CD4-positive, alpha-beta T cell treated with Interleukin-15 for 4 hours (primary cell): Measurements from ENCODE around the gene KCNIP4.

Source experiments
- DNase-seq: peaks from one replicate; pipeline ENCODE4 v3.0.0-alpha.2; 2020; ENCODE audit warnings: low spot score

The KCNIP4 gene

DNA sequence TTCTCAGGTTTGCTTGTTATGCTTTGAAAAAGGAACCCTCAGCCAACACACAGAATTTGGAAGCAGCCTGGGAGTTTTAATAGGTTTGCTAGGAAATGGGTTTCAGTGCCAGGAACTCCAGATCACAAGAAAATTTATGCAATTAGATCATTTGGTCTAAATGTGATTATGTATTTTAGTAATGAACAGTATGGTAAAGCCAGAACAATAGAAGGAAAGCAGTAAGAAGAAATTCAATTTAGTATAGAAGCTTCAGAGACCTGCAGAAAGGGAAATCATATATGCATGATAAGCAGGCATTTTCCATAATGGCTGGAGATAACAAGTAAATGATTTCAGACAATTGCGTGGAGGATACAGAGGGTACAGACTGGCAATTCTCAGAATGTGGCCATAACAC lies 184.7 kb downstream of the KCNIP4 start:
- no peak for DNase-seq

DNA sequence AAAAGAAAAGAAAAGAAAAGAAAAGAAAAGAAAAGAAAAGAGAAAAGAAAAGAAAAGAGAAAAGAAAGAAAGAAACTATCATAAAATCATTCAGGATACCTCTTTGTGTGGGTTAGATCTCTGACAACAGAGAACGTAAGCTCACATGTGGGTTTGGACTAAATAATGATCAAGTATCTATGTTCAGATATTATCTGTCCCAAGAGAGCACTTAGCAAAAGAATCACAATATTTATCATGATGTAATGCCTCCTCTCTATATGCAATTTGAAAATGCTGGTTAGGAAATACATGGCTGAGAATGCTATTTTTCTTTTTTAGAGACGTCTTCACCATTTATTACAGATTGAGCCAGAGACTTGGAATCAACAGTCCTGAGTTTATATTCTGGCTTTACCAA lies 191.3 kb downstream of the KCNIP4 start:
- no peak for DNase-seq

DNA sequence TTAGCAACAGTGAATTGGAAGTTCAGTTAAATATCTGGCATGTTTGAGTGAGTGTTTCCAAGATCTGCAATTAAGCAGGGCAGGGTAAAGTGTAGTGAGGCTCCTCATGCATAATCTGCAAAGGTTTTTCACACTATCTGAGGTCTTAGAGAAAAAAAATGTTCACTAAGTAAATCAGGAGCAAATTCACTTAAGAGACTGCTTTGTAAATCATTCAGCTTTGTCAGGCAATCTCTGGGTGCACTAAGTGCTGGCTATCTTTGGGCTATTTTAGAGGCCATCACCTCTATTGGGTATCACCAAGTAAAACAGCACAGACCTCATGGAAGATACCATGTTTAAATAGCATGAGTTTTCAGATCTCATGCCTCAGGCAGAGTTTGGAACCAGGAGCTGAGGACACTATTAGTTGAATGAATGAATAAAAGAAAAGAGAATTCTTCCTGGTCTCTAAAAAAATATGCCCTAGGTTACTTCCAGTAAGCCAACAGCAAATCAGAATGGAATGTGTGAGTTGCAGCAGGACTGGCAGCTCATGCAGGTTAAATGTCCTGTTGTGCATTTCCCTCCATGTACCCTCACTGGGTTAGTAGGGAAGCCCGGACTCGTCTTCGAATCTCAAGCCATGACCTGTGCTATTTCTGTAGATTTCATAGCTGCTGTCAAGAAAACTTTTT lies 195.3 kb downstream of the KCNIP4 start:
- DNase-seq, result no peak

DNA sequence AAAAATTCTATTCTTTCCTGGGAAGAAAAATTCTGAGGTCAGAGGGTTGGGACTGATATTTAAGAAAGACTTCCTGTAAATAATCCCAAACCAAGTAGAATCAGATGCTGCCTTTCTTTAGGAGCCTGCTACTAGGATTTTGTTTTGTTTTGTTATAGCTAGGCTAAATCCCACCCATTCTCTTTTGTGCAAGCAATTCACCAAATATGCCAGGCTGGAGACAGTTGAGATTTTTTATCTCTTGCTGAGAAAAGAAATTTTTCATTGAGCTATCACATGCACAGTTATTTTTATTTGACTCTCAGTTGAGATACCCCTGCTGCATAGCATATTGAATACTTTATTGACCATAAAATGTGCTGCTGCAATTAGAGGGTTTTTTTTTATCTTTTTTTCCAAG lies 196.0 kb downstream of the KCNIP4 start:
- no peak for DNase-seq

DNA sequence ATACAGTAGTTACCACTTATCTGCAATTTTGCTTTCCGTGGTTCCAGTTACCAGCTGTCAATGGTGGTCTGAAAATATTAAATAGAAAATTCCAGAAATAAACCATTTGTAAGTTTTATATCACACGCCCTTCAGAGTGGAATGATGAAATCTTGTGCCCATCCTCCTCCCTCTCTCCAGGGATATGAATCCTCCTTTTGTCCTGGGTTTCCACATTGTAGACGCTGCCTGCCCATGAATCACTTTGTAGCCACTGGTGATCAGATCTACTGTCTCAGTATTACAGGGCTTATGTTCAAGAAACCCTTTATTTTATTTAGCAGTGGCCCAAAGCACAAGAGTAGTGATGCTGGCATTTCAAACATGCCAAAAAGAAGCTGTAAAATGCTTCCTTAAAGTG lies 198.6 kb downstream of the KCNIP4 start:
- DNase-seq, result no peak

DNA sequence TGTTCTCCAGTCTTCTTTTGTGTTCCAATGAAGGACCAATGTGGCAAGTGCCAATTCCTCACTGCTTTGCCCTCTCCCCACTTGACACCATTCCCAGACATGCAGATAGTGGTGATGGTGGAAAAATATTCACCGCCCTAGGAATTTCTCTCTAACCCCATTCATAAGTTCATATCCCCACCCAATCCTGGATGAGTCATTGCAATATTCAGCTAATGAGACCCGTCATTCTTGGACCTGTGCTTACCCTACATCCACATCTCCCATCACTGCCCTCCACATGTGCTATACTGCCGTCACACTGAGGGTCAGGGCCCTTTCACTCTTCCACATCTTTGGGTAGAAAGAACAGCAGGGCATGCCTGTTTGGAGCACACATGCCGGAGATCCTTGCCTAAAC lies 199.2 kb downstream of the KCNIP4 start:
- no peak for DNase-seq

DNA sequence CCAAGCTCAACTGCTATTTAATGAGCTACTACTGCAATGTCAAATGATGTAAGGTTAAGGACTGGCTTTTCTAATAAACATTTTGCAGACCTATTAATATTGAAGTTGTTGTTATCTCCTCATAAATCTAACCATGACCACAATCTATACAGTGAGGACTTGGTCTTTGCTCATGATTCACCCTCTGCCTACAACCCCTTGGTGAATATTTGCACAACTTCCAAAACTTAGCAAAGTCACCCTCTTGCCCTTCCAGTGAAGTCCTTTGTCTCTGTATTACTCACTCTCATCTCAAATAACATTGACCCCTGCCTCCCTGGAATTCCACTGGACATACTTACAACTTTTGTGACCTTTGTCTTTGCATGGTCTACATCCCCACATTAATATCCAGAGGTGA lies 204.5 kb downstream of the KCNIP4 start:
- DNase-seq, result no peak

DNA sequence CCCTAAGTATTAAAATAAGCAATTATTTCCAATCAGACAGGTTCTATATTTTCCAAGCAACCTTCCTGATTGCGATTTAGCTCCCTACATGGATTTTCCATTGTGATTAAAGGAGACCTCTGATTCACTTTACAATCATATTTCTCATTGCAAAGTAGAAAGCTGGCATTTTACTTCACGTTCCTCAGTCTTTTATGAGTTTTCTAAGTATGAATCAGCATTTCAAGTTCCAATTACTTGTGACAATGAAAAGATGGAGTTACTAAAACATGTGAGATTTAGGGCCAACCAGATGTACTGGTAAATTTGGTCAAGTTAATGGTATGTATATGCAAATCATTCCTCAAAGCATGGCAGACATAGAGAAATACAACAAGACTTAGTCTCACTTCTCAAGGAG lies 206.2 kb downstream of the KCNIP4 start:
- DNase-seq, result no peak

DNA sequence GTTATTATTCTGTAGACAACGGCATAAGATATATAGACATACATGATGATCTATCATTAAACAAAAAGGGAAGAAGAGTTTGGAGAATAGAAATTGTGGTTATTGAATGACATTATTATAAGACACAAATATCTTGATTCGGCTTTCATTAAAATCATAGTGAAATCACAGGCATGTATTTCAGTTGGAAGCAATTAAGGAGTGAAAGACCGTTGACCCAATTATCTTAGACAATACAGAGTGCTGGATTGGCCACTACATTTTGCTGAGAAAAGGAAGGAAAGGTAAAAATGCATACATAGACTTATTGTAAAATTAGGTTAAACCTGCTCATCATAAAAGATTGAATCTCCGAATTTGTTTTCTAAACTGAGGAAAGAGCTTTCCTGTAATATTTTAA lies 209.8 kb downstream of the KCNIP4 start:
- DNase-seq, result no peak

DNA sequence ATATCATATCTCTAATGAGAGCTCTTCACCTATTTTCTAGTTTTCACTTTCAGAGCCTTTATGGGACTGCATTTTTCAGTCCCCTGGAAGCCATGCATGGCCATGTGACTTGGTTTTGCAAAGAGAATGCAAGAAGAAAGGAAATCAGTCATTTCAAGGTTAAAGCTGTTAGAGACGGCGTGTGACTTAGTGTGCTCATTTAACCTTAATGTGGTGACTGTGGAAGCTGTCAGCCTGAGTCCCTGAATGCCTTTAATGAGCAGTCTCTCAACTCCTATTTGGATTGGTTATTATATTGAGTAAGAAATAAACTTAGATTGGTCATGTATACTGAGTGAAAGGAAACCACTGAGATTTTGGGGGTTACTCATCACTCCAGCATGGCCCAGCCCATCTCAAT lies 212.7 kb downstream of the KCNIP4 start:
- DNase-seq, result no peak

DNA sequence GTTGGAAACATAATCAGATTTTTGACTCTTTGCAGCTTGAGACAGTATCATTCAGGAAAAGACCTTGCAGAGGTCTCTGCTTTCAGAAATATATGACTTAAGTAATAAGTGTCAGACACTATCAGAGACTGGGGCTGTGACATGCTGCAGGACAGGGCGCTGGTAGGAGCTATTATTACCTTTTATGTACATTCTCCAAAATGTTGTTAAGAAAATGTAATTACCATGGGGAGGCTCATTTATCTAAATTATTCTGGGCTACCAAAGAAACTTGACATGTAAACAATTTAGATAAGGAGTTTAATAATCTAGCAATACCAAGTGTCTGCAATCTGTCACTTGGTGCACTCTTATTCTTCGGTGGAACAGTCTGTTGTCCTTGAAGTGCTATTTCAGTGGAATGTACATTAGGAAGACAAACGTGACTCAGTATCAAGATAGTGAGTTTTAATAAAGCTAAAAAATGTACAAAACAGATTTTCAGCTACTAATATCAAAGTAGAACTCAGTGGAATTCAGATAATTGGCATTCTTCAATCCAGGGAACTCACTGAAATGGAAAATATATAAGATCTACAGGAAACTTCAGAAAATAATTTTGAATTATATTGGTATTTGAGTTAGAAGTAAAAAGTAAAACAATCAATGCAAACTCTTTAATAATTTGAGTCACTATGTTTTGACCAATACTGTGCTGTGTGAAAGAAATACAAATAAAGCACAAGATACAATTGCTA lies 214.5 kb downstream of the KCNIP4 start:
- DNase-seq, result no peak

DNA sequence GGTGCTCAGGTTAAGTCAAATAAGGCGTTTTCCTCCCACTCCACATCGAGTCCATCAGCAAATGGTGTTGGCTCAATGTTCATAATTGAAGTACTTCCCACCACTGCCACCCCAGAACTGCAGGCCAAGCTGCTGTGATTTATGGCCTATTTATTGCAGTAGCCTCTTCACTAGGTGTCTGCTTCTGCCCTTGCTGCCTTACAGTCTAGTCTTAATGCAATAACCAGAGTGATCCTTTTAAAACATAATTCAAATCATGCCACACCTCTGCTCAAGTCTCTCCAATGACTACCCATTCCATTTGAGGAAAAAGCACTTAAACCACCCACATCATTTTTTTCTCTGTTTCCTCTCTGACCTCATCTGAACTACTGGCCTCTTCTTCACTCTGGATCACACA lies 220.3 kb downstream of the KCNIP4 start:
- no peak for DNase-seq

DNA sequence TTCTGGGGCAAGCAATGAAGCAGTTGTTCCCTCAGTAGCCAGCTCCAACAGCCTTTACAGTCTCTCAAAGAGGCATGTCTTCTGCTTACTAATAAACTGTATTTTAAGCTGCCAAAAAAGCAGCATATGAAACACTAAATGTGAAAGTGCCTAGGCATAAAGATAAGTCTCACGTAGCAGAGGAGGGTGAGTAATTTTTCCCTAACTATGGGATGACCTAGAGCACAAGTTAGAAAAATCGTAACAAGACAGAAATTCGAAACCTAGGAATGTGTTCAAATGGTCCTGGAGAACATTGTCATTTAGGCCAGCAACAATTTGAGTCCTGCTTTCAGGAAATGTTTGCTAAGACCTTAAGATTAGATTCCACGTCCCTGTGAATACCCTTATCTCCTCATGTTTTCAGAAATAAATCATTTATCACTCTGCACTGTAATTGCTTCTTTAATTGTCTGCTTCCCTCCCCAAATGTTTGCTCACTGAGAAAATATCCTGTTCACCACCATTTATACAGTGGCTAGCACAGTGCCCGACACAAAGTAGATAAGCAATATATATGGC lies 222.2 kb downstream of the KCNIP4 start:
- no peak for DNase-seq

DNA sequence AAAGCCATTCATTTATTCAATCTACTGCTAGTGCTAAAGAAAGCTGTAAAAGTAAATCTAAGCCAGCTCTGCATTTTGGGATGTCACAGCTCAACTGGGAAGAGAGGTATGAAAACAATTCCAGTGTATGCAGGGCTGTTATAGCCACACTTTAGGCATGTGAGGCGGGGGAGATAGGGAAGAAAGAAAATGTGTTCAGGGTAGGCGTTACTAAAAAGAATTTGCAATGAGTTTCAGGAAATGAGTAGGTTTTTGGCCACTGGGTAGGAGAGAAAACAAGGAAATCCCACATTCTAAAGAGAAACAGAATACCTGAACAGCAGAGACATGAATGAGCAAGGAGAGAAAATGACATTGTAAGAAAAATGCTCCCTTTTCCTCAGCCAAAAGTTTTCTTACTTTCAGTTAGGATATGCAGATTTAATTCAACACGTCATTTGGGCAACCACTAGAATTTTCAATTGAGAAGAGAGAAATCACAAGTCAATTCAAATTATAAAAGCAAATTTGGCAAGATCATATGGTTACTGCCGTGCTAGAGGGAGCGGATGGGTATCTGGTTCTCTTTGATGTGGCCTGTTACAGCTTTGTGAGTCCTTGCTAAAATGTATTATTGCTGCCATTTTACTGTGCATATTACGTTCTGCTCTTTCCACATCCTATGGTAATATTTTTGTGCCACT lies 226.3 kb downstream of the KCNIP4 start:
- DNase-seq, result no peak

DNA sequence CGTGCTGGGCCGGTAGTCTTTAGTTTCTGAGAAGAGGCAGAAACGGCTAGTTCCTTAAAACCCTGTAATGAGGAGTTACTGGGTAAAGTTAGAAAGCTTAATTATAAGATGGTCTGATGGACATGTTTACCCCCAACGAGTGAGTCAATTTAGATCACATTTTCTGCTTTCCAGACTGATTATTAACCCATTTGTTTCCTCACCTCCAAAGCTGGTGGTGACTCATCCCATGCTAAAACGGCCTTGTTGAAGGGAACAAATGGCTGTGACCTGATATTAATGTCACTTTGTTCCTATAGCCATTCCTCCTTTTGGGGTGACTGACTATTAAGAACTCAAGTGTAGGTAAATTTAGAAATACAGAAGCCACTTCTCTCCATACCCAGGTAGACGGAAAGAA lies 232.0 kb downstream of the KCNIP4 start:
- no peak for DNase-seq

DNA sequence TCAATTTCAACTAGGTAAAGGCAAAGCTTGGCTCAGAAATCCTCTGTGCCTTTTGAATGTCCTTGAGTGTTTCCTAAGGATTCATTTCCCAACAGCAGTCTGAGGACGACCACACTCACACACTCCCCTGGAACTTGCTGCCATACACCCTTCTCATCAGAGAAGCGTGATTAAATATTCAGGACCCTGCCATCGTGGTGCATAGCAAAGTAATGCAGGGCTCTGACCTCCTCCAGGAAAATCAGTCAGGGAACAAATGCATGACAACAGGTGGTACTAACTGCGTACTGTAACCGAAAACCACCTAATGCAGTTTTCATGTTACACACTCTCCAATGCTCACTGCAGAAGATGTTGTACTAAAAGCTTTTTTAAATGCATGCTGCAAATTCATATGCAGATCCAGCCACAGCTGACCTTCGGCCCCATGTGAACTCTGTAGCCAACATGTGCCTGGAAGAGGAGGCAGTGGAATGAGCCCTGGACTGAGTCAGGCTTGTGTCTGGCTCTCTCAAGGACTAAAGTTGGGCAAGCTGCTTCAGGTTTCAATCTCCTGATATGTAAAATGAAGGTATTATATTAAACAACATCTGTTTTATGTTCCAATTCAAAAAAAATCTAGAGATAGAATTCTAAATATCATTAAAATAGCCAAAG lies 238.3 kb downstream of the KCNIP4 start:
- no peak for DNase-seq

DNA sequence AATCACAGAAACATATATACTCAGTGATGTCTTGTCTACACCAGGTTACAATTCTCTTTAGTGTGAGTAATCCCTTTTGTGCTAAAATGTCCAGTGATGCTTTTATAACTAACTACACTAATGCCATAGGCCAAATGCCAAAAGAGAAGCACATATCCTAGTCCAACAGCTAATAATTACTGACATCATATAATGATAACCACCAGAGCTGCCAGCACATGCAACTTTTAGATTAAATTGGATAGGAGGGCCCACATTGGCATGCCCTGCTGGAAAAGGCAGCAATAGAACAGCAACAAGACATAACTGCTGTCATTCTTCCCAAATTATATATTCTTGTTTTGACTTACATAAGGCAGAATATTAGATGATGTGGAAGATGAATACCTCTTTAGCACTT lies 238.8 kb downstream of the KCNIP4 start:
- no peak for DNase-seq

DNA sequence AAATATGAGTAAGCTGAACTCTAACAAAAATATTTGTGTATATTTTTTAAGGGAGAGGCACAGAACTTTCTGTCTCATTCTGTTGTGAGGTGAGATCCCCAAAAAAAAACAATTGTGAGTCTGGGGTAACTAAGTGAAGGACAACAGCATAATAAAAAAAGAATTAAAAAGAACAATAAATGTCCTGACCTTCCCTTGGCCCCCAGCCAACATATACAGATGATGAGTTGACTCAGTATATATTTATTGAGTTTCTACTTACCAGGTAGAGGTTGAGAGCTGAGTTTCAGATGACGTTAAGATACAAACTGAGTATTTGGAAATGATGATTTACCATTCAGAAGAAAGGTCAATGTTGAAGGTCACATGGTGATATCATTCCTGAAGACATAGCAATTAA lies 239.5 kb downstream of the KCNIP4 start:
- no peak for DNase-seq

DNA sequence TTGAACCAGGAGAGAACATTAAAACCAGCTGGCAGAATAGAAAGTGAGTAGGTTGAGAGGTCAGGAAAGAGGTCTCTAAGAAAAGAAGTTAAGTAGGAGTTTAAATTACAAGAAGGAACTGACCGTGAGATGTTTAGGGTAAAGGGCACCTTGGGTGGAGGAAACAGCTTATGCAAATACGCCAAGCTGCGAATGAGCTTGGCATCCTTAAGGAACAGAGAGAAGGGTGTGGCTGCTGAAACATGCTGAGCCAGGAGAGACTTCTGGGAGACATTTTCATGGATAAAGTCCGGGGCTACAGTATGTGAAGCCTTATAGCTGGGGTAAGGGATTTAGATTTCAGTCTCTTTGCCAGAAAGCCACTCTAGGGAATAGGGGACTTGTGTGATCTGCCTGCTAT lies 249.1 kb downstream of the KCNIP4 start:
- DNase-seq, result no peak

DNA sequence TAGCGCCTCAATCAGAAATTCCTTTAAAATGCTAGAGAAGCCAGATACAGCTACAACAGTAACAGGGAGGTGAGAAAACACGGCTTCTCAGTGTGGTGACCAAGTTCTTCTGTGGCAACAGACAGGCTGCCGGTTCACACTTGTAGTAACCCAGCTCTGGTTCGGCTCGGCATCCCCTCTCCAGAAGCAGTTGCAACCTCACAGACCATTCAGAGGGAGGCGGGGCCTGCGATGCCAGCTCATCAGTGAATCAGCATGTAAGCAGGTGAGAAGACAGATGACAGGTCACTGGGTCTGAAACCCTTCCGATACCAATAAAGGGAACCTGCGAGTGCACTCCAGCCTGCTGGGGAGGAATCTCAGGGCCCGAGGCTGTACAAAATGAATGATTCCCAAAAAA lies 251.0 kb downstream of the KCNIP4 start:
- DNase-seq, result no peak

DNA sequence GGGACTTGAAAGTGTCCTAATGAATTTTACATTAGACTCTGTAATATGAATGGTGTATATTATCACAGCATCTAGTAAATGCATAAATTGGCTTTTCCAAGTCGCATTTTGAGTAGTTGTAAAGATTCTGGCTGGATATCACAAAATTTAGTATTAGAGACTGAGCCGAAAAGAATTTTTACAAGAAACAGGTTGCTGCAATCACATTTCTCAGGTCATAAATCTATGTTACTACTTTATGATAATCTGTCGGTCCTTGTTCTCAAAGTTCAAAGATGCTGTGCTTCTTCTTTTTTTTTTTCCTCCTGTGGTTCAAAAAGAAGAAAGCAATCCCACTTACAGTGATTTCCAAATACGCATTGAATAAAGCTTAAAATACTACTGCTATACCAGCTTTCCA lies 253.4 kb downstream of the KCNIP4 start:
- no peak for DNase-seq

DNA sequence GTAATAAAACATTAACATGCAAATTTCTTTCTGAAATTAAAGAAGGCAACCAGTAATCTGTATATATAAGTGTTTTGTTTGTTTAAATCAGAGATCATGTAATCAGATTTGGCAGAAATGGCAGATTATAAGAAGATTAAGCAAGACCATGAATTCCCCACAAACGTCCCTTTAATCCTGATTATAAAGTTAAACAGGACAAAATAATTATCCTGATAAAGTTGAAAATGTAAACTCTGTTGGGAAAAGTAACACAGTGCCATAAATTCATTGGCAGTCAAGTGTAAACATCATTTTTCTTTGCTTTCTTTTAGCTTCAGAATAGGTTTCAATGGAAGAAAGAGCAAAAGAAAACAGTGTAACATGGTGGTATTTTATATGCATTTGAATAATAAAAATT lies 256.3 kb downstream of the KCNIP4 start:
- DNase-seq, result no peak
